ENCODE data around the gene IGF2BP3.
"Not testable (repeated sequence)": the region's sequence is repeated elsewhere in the genome, so short reads cannot be mapped to it uniquely, and the experiment has no call there.

Gene IGF2BP3

GRCh38 chr7:23419160-23419559, 51.1 kb downstream of the IGF2BP3 start:
- DNase-seq, result no peak

GRCh38 chr7:23418046-23418445, 52.2 kb downstream of the IGF2BP3 start:
- peak; percentile 58 for DNase-seq

- DNase-seq, result no peak
Measured at GRCh38 chr7:23415198-23415597, 55.1 kb downstream of the IGF2BP3 start.

GRCh38 chr7:23410446-23411183, 59.7 kb downstream of the IGF2BP3 start:
- peak; percentile 71 for DNase-seq

GRCh38 chr7:23406564-23406963, 63.7 kb downstream of the IGF2BP3 start:
- not testable (repeated sequence) for DNase-seq

- DNase-seq, result no peak
Measured at GRCh38 chr7:23405240-23405618, 65.1 kb downstream of the IGF2BP3 start.

GRCh38 chr7:23404546-23405239, 65.6 kb downstream of the IGF2BP3 start:
- DNase-seq, result no peak

- DNase-seq, result no peak
Measured at GRCh38 chr7:23403970-23404369, 66.3 kb downstream of the IGF2BP3 start.

- not testable (repeated sequence) for DNase-seq
Measured at GRCh38 chr7:23398090-23398489, 72.2 kb downstream of the IGF2BP3 start.

GRCh38 chr7:23397241-23397640, 73.0 kb downstream of the IGF2BP3 start:
- DNase-seq, result no peak

- DNase-seq, result no peak
Measured at GRCh38 chr7:23396222-23397015, 73.9 kb downstream of the IGF2BP3 start.

GRCh38 chr7:23394488-23395171, 75.7 kb downstream of the IGF2BP3 start:
- DNase-seq, result no peak

GRCh38 chr7:23393636-23394035, 76.7 kb downstream of the IGF2BP3 start:
- DNase-seq, result no peak

GRCh38 chr7:23389701-23390100, 80.6 kb downstream of the IGF2BP3 start:
- DNase-seq, result no peak

GRCh38 chr7:23387583-23387982, 82.7 kb downstream of the IGF2BP3 start:
- no peak for DNase-seq

- peak; percentile 19 for DNase-seq
Measured at GRCh38 chr7:23385140-23385539, 85.2 kb downstream of the IGF2BP3 start.

GRCh38 chr7:23383225-23383624, 87.1 kb downstream of the IGF2BP3 start:
- DNase-seq, result no peak

- no peak for DNase-seq
Measured at GRCh38 chr7:23380961-23381360, 89.3 kb downstream of the IGF2BP3 start.

GRCh38 chr7:23380556-23380955, 89.7 kb downstream of the IGF2BP3 start:
- no peak for DNase-seq

- DNase-seq, result no peak
Measured at GRCh38 chr7:23378996-23379395, 91.3 kb downstream of the IGF2BP3 start.

GRCh38 chr7:23377134-23377533, 93.2 kb downstream of the IGF2BP3 start:
- DNase-seq, result peak; percentile 83

- DNase-seq, result peak; percentile 5
Measured at GRCh38 chr7:23373151-23374004, 96.9 kb downstream of the IGF2BP3 start.

Measured in inflammatory macrophage treated with lipopolysaccharide for 4 hours (primary cell).